DOHH2 (cell line): Measurements from ENCODE around the gene SDC1.

ENCODE experiments used
- H3F3A ChIP-seq: fragments of 200-600 bp; sonication (generic), shearing (Covaris generic); 2 replicates; pipeline ENCODE4 v1.6.0; 2016; ENCODE audit warnings: antibody characterized with exemption, mild to moderate bottlenecking; ENCODE audit not compliant: control insufficient read depth, insufficient read depth
- H3K27ac ChIP-seq: fragments of 200-600 bp; sonication (generic); 2 replicates; pipeline ENCODE4 v1.5.1; 2014; ENCODE audit warnings: low read depth, mild to moderate bottlenecking, low read length, moderate library complexity
- H3K27me3 ChIP-seq: fragments of 200-600 bp; sonication (generic); 2 replicates; pipeline ENCODE4 v1.6.1; 2014; ENCODE audit warnings: mild to moderate bottlenecking, low read length, mixed read lengths; ENCODE audit not compliant: control insufficient read depth
- H3K36me3 ChIP-seq: fragments of 200-600 bp; sonication (generic); 2 replicates; pipeline ENCODE4 v1.6.1; 2014; ENCODE audit warnings: mild to moderate bottlenecking, low read length, moderate library complexity, mixed read lengths; ENCODE audit not compliant: control insufficient read depth
- H3K4me1 ChIP-seq: fragments of 200-600 bp; sonication (generic); 2 replicates; pipeline ENCODE4 v1.6.1; 2014; ENCODE audit warnings: mild to moderate bottlenecking, low read length, mixed read lengths; ENCODE audit not compliant: control insufficient read depth
- H3K4me2 ChIP-seq: fragments of 200-600 bp; sonication (generic); 2 replicates; pipeline ENCODE4 v1.6.0; 2014; ENCODE audit warnings: mild to moderate bottlenecking, low read length, moderate library complexity
- H3K4me3 ChIP-seq: fragments of 200-600 bp; sonication (generic); 2 replicates; pipeline ENCODE4 v1.5.1; 2014; ENCODE audit warnings: mild to moderate bottlenecking, low read length, mixed read lengths
- H3K79me2 ChIP-seq: fragments of 200-600 bp; sonication (generic); 2 replicates; pipeline ENCODE4 v1.6.1; 2014; ENCODE audit warnings: mild to moderate bottlenecking, low read length, mixed read lengths; ENCODE audit not compliant: control insufficient read depth
- H3K9me2 ChIP-seq: fragments of 200-600 bp; sonication (generic); replicated peaks from 2 replicates; pipeline ENCODE4 v1.6.1; 2014; ENCODE audit warnings: mild to moderate bottlenecking, low read length, mixed read lengths; ENCODE audit not compliant: control insufficient read depth
- H3K9me3 ChIP-seq: fragments of 200-600 bp; sonication (generic); 2 replicates; pipeline ENCODE4 v1.6.1; 2014; ENCODE audit warnings: antibody characterized with exemption, low read length, mixed read lengths; ENCODE audit not compliant: control insufficient read depth, insufficient read depth
- H4K20me1 ChIP-seq: fragments of 200-600 bp; sonication (generic); 2 replicates; pipeline ENCODE4 v1.6.0; 2014; ENCODE audit warnings: low read depth, mild to moderate bottlenecking, antibody characterized with exemption, low read length, moderate library complexity; ENCODE audit not compliant: control insufficient read depth, insufficient read depth
- CTCF ChIP-seq: fragments of 200-600 bp; sonication (generic); IDR thresholded peaks from one replicate; pipeline ENCODE4 v1.5.1; 2014; ENCODE audit warnings: antibody characterized with exemption, mild to moderate bottlenecking, low read depth, low read length; ENCODE audit not compliant: poor library complexity, severe bottlenecking
- EZH2phosphoT487 ChIP-seq: fragments of 200-600 bp; sonication (generic); IDR thresholded peaks from 2 replicates; pipeline ENCODE4 v1.6.1; 2017; ENCODE audit warnings: borderline replicate concordance, mild to moderate bottlenecking, antibody characterized with exemption, low read length, moderate library complexity, mixed read lengths

Gene SDC1

GRCh38 chr2:20190876-20191713 lies 33.8 kb downstream of the SDC1 start:
- Histone ChIP-seq H3K9me3 (no peaks in the 10 kb centered on the region), H4K20me1 (no peaks in the 10 kb centered on the region), H3K4me3 (no peak overlapping the region), H3K79me2 (no peaks in the 10 kb centered on the region), H3K27ac (no peak overlapping the region), H3F3A (no peaks in the 10 kb centered on the region), H3K36me3 (no peaks in the 10 kb centered on the region), H3K27me3 (peaks cover 16% of the 10 kb centered on the region), H3K4me1 (no peaks in the 10 kb centered on the region), H3K4me2 (no peak overlapping the region), H3K9me2 (no peaks in the 10 kb centered on the region)
- TF ChIP-seq EZH2phosphoT487, result no peak
- peak; percentile 50 for TF ChIP-seq CTCF

- Histone ChIP-seq H3K79me2 (no peaks in the 10 kb centered on the region), H3K36me3 (no peaks in the 10 kb centered on the region), H3K27me3 (peaks cover 16% of the 10 kb centered on the region), H3K4me2 (no peak overlapping the region), H4K20me1 (no peaks in the 10 kb centered on the region), H3K27ac (no peak overlapping the region), H3K4me1 (no peaks in the 10 kb centered on the region), H3K4me3 (no peak overlapping the region), H3K9me3 (no peaks in the 10 kb centered on the region), H3K9me2 (no peaks in the 10 kb centered on the region), H3F3A (no peaks in the 10 kb centered on the region)
- no peak for TF ChIP-seq EZH2phosphoT487
- TF ChIP-seq CTCF, result no peak
These were observed 34.8 kb downstream of the SDC1 start for GRCh38 chr2:20190170-20190569.

- no peak overlapping the region for H3K4me3 ChIP-seq
- H3K9me3 ChIP-seq, result no peaks in the 10 kb centered on the region
- no peaks in the 10 kb centered on the region for H3K36me3 ChIP-seq
- H3K9me2 ChIP-seq, result no peaks in the 10 kb centered on the region
- no peaks in the 10 kb centered on the region for H3K79me2 ChIP-seq
- no peak overlapping the region for H3K4me2 ChIP-seq
- TF ChIP-seq EZH2phosphoT487 (no peak), CTCF (no peak)
- H3K4me1 ChIP-seq, result no peaks in the 10 kb centered on the region
- H3F3A ChIP-seq, result no peaks in the 10 kb centered on the region
- H3K27ac ChIP-seq, result no peak overlapping the region
- peaks cover 19% of the 10 kb centered on the region for H3K27me3 ChIP-seq
- no peaks in the 10 kb centered on the region for H4K20me1 ChIP-seq
These were observed 35.5 kb downstream of the SDC1 start for GRCh38 chr2:20189299-20189931.
